Activated CD8-positive, alpha-beta memory T cell treated with anti-CD3 and anti-CD28 coated beads, Interleukin-2, amount 50 U/mL, for 24 hours (primary cell): ENCODE measurements around the gene EI24.
A peak's percentile ranks its signal among the peaks of the same experiment; 100 is the strongest.
"Not testable (repeated sequence)": the region's sequence is repeated elsewhere in the genome, so short reads cannot be mapped to it uniquely, and the experiment has no call there.

Experiments
- DNase-seq: peaks from one replicate; pipeline ENCODE4 v3.0.0-alpha.2; 2020; ENCODE audit errors: extremely low read depth

Gene EI24

DNA sequence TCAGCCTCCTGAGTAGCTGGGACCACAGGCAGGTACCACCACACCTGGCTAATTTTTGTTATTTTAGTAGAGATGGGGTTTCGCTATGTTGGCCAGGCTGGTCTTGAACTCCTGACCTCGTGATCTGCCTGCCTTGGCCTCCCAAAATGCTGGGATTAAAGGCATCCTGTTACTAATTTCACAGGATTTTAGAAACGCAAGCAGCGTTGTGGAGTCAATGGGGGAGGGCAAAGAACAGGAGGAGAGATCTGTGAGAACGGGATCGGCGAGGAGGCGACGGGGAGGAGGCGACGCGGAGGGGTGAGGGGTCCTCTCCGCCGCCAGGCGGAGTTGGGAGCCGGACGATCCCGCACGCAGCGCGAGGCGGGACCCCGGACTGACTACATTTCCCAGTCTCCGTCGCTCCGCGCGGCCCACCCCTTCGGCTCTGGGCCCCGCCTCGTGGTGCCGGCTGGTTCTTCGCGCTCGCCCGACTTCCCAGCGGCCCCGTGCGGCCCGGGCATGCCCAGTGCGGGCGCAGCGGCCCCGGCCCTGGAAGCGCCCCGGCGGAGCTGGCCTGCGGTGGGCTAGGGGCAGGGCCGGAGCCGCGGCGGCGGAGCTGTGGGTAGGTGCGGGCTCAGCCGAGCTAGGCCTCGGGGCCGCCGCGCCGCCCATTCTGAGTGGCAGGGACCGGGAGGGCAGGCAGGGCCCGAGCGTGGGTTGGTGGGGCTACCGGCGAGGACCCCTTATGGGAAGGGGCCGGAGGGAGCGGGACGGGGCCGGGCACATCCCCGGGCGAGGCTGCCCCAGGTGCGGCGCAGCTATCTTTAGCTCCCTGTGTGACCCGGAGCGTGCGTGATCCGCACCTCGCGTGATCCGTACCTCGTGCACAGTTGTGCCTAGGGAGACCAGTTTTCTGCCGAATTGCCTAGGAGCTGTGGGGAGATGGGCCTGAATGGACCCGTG is at the start of gene EI24:
EI24 (plus strand) TSS at position 508 of the 945 bp plus-strand sequence. CDS start 3,051 bp downstream, outside the sequence.
- peak; percentile 73 for DNase-seq

GRCh38 chr11:125519860-125520834 is 49.1 kb upstream of the EI24 start:
- no peak for DNase-seq

GRCh38 chr11:125525303-125525702 is 44.0 kb upstream of the EI24 start:
- DNase-seq, result no peak

- DNase-seq, result no peak
Measured at GRCh38 chr11:125532668-125533067, 36.6 kb upstream of the EI24 start.

GRCh38 chr11:125535585-125535984 is 33.7 kb upstream of the EI24 start:
- no peak for DNase-seq

- DNase-seq, result not testable (repeated sequence)
Measured at GRCh38 chr11:125536834-125537233, 32.4 kb upstream of the EI24 start.

DNA sequence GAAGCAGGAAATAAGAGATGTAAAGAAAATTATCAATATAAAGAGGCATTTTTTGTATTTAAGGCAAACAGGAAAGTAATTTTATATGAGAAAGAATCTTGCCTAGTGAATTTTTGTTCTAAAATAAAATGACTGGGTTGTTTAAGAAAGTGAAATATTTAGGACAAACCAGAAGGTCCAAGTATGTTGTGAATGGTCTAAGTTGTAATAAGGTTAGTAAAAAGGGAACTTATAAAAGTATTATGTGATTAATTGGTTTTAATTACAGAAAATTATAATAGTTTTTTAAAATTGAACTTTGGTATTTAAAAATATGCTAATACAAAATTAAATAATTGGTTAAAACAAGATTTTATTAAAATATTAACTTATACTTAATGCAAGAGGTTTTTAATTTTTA is 26.6 kb upstream of the EI24 start:
- DNase-seq, result no peak

DNA sequence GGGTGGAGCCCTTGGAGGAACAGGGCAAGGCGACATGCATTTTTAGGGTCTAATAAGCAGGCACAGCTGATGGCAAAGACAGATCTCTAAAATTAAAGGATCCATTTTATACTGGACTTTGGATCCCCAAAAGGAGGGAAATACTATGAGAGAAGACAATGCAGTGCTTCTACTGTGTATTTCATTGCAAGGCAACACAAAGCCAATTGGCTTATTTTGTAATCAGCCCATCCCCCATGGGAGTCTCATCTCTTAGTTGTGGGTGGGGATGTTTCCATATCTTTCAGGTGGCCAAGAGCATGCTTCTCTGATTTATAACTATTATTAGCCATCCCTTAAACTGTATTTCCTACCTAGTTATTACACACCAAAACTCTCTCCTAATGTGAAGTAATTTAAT is 18.5 kb upstream of the EI24 start:
- DNase-seq, result no peak

GRCh38 chr11:125551835-125552342 is 17.4 kb upstream of the EI24 start:
- no peak for DNase-seq

GRCh38 chr11:125552927-125553326 is 16.4 kb upstream of the EI24 start:
- no peak for DNase-seq

GRCh38 chr11:125553357-125553756 is 15.9 kb upstream of the EI24 start:
- no peak for DNase-seq

DNA sequence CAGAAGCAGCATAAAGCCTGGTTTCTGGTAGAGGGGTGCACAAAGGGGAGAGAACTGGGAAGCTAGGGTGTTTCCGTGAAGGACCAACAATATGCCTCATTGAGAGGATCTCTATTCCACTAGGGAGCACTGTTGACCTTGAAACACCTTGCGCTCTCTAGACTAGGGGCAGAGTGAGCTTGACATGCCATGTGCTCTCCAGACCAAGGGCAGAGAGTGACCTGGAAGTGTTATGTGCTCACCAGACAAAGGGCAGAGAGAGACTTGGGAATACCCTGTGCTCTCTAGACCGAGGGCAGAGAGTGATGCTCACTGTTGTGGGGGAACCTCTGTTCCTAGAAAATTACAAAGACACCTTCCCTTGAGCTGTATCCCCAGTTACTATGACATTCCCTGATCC is 15.2 kb upstream of the EI24 start:
- DNase-seq, result no peak

DNA sequence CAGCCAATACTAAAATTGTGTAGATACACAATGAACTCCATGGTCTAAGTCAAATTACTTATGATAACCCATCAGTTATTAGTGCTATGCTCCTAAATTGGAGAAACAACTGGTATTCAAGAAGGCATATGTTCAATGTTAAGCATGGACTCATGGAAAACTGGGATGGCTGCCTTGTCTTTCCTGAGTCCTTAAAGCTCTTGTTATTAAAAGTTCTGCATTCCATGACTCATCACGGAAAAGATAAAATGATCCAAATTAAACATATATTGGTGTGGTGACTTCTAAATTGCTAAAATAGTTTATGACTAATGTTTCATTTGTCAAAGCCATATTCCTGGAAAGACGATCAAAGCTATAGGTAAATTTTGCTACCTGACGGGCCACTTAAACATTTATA is 9.4 kb upstream of the EI24 start:
- DNase-seq, result no peak

DNA sequence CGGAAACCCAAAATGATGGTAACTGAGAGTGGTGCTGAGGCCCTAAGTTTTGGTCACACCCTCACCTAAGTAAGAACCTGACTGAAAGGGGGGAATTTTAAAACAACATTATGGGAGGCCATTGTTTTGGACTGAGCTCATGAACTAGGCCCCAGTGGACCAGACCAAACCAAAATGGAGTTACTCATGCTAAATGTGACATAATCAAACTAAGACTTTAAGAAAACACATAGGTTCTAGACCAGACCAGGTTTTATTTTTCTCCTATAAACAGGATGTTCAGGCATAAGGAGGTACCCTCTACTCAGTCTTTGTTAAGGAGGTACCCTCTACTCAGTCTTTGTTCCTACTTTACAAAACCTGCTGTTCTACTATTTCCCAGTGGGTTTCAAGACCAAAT is 7.4 kb upstream of the EI24 start:
- DNase-seq, result no peak

- no peak for DNase-seq
Measured at GRCh38 chr11:125562430-125562829, 6.8 kb upstream of the EI24 start.

DNA sequence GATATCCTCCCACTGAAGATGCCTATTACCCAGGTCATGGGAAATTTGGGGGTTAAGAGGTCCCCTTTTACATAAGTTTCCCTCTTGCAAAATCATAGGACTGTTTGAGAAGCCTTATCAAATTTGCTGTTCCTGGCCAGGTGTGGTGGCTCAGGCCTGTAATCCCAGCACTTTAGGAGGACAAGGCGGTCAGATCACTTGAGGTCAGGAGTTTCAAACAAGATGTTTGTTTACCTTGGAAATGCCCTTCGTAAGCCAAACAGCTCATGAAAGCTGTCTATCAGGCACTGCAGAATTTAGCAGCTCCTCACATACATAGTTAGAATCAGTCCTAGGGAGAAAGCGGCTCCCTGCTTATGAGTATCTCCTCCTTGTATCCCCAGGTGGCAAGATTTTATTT is 4.9 kb upstream of the EI24 start:
- no peak for DNase-seq

GRCh38 chr11:125566235-125566634 is 3.0 kb upstream of the EI24 start:
- no peak for DNase-seq

DNA sequence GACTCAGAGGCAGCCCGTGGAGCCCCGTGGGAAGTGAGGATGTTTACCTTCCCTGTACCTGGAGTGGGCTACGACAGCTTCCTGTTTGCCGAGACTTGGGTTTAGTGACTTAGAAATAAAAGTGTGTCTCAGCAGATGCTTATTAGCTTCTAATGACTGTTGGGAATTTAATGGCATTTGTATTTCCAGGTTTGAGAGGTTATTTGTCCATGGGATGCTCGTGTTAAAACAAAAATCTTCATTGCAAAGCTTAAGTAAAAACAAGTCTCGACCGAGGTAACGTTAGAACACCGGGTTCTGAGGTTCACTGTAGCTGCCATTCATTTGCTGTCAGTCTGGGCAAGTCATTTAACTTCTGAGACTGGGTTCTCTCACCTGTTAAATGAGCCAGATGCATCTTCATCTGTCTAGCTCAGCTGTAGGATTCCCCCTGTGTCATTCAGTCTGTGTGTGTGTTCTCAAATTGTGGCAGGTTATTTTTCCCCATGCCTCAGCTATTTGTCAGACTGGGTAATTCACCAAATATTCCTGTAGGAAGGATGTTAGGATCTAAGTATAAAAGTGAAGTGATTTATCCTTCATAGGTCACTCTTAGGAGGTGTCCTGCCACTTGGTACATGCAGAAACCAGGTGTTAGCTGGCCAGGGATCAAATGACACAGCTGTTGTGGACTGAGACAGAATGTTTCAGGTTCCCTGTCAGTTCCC is 791 bp downstream of the EI24 start:
- DNase-seq, result no peak

DNA sequence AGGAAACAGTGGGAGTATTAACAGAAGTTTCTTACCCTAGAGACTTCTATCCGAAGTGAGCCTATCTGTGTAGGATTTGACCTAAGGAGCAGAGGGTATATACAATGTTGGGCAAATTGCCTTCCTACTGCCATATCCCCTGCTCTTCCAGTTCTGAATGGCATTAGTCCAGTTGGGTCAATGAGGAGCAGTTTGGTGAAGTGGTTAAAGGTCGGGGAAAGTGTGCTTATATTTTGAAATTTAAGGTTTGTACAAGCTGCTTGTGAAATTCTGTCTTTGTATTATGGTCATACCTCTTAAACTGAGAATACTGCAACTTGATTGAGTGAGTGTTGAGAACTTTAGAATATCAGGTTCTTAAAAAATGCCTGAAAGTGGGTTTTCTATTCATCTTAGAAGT is 1.7 kb downstream of the EI24 start:
- no peak for DNase-seq

GRCh38 chr11:125572916-125573315 is 3.6 kb downstream of the EI24 start:
- DNase-seq, result no peak

GRCh38 chr11:125577181-125577580 is 7.9 kb downstream of the EI24 start:
- not testable (repeated sequence) for DNase-seq

DNA sequence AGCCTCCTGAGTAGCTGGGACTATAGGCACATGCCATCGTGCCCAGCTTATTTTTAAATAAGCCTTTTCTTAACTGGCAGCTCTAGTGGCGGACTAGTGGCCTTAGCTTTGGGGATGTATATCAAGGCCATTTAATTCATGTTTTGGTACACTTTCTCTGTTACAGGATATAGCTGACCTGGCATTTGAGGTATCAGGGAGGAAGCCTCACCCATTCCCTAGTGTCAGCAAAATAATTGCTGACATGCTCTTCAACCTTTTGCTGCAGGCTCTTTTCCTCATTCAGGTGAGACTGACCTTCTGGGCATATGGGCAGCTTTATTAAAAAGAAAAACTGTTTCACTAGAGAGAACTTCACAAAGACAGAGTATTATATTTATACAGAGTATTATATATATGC is 9.5 kb downstream of the EI24 start:
- DNase-seq, result no peak
